ENCODE data around the gene COX6B2. TPM values are rescaled to one million over a fixed set of nuclear protein-coding genes. Genes with fewer than 3 reads are reported as not detected.

The COX6B2 gene
- total and polyA plus RNA-seq, 7 donors: 0.04 TPM; not detected in 6

GRCh38 chr19:55325172-55325571, 29.3 kb downstream of the COX6B2 start, which contains the start of gene TMEM150B:
Gene TMEM150B (minus strand): TSS chr19:55325341. CDS start chr19:55321036, 4,305 bp downstream.
- H3K4me3 ChIP-seq: peak within 1 kb of the TSS; percentile 15
- intact Hi-C loops (cut with DNase I): no loop called here
- peaks cover 0 to 10% (median 0%) of the 10 kb centered on the region in 3 donors for H3K27me3 ChIP-seq (ENCODE audit: insufficient read depth in 3 of 3, low read length in 2 of 3)
- ATAC-seq: no peak
- TF ChIP-seq CTCF (IDR thresholded peaks at IDR 0.05): no peak
- no peaks in the 10 kb centered on the region for H3K9me3 ChIP-seq
- no peaks in the 10 kb centered on the region for H3K4me1 ChIP-seq
- WGBS, 3 donors: 73 to 76% (median 75%) methylated on average over 14 of the region's 14 CpGs
- no peak for DNase-seq
- H3K27ac ChIP-seq: no peak within 1 kb of the TSS
- H3K36me3 ChIP-seq (ENCODE audit: insufficient read depth in 1 of 2, low read depth in 1 of 2): no peaks in the 10 kb centered on the region

- TF ChIP-seq CTCF (IDR thresholded peaks at IDR 0.05): no peak
- ATAC-seq: no peak
- 75 to 87% (median 83%) methylated on average over 6 of the region's 6 CpGs for WGBS, 3 donors
- H3K4me3 ChIP-seq: peak overlapping the region; percentile 15
- intact Hi-C loops (cut with DNase I): no loop called here
- no peaks in the 10 kb centered on the region for H3K36me3 ChIP-seq (ENCODE audit: insufficient read depth in 1 of 2, low read depth in 1 of 2)
- no peak for DNase-seq
- peaks cover 0 to 10% (median 0%) of the 10 kb centered on the region in 3 donors for H3K27me3 ChIP-seq (ENCODE audit: insufficient read depth in 3 of 3, low read length in 2 of 3)
- no peaks in the 10 kb centered on the region for H3K9me3 ChIP-seq
- no peak overlapping the region for H3K27ac ChIP-seq
- H3K4me1 ChIP-seq: no peaks in the 10 kb centered on the region
Observed at GRCh38 chr19:55324662-55325061, 29.9 kb downstream of the COX6B2 start.

GRCh38 chr19:55322204-55322885, 32.2 kb downstream of the COX6B2 start:
- 54 to 67% (median 61%) methylated on average over 11 to 12 of the region's 12 CpGs for WGBS, 3 donors
- DNase-seq: no peak
- H3K4me1 ChIP-seq: no peaks in the 10 kb centered on the region
- TF ChIP-seq CTCF (IDR thresholded peaks at IDR 0.05): no peak
- no peak for ATAC-seq
- peaks cover 0 to 10% (median 0%) of the 10 kb centered on the region in 3 donors for H3K27me3 ChIP-seq (ENCODE audit: insufficient read depth in 3 of 3, low read length in 2 of 3)
- intact Hi-C loops (cut with DNase I): no loop called here
- no peaks in the 10 kb centered on the region for H3K9me3 ChIP-seq
- no peak overlapping the region for H3K27ac ChIP-seq
- H3K36me3 ChIP-seq (ENCODE audit: insufficient read depth in 1 of 2, low read depth in 1 of 2): no peaks in the 10 kb centered on the region
- no peak overlapping the region for H3K4me3 ChIP-seq

GRCh38 chr19:55321466-55322137, 32.9 kb downstream of the COX6B2 start:
- H3K9me3 ChIP-seq: no peaks in the 10 kb centered on the region
- no peak overlapping the region for H3K27ac ChIP-seq
- no peaks in the 10 kb centered on the region for H3K4me1 ChIP-seq
- WGBS, 3 donors: 71 to 77% (median 73%) methylated on average over 8 to 9 of the region's 9 CpGs
- peaks cover 0 to 10% (median 0%) of the 10 kb centered on the region in 3 donors for H3K27me3 ChIP-seq (ENCODE audit: insufficient read depth in 3 of 3, low read length in 2 of 3)
- no peaks in the 10 kb centered on the region for H3K36me3 ChIP-seq (ENCODE audit: insufficient read depth in 1 of 2, low read depth in 1 of 2)
- no peak for TF ChIP-seq CTCF (IDR thresholded peaks at IDR 0.05)
- ATAC-seq (no peak), DNase-seq (no peak)
- intact Hi-C loops (cut with DNase I): no loop called here
- no peak overlapping the region for H3K4me3 ChIP-seq
